CD4-positive, alpha-beta T cell treated with Interleukin-6 for 4 hours (primary cell): ENCODE results near the gene TLR9.

Experiments used
- DNase-seq: peaks from one replicate; pipeline ENCODE4 v3.0.0-alpha.2; 2020; ENCODE audit warnings: mixed read lengths

The TLR9 gene

GRCh38 chr3:52231502-52232278 lies 6.2 kb upstream of the TLR9 start:
- peak; percentile 93 for DNase-seq

- no peak for DNase-seq
Observed at GRCh38 chr3:52230889-52231499, 5.5 kb upstream of the TLR9 start.

- DNase-seq = peak; percentile 1
Observed at GRCh38 chr3:52230461-52230860, 5.0 kb upstream of the TLR9 start.

- no peak for DNase-seq
Observed at GRCh38 chr3:52229656-52230055, 4.2 kb upstream of the TLR9 start.

- DNase-seq = peak; percentile 1
Observed at GRCh38 chr3:52228751-52229291, 3.4 kb upstream of the TLR9 start.

- no peak for DNase-seq
Observed at GRCh38 chr3:52228266-52228665, 2.8 kb upstream of the TLR9 start.

- no peak for DNase-seq
Observed at GRCh38 chr3:52227766-52228165, 2.3 kb upstream of the TLR9 start.

GRCh38 chr3:52227117-52227516 lies 1.7 kb upstream of the TLR9 start:
- no peak for DNase-seq

GRCh38 chr3:52226229-52226817 lies 878 bp upstream of the TLR9 start:
- peak; percentile 2 for DNase-seq

- peak; percentile 1 for DNase-seq
Observed at GRCh38 chr3:52223449-52224408, 1.7 kb downstream of the TLR9 start.

GRCh38 chr3:52222319-52223221 lies 2.9 kb downstream of the TLR9 start:
- peak; percentile 13 for DNase-seq

- DNase-seq = peak; percentile 82
Observed at GRCh38 chr3:52221563-52222318, 3.7 kb downstream of the TLR9 start.

- DNase-seq = peak; percentile 2
Observed at GRCh38 chr3:52221141-52221562, 4.3 kb downstream of the TLR9 start.

GRCh38 chr3:52220380-52221026 lies 4.9 kb downstream of the TLR9 start:
- DNase-seq = peak; percentile 92

GRCh38 chr3:52218937-52219650 lies 6.4 kb downstream of the TLR9 start:
- DNase-seq = no peak

- DNase-seq = peak; percentile 67
Observed at GRCh38 chr3:52218454-52218853, 7.0 kb downstream of the TLR9 start.

GRCh38 chr3:52218026-52218425 lies 7.4 kb downstream of the TLR9 start:
- no peak for DNase-seq

GRCh38 chr3:52217409-52217805 lies 8.0 kb downstream of the TLR9 start:
- peak; percentile 60 for DNase-seq
